Measurements from ENCODE around the gene AGPS. TPM values are rescaled to one million over a fixed set of nuclear protein-coding genes. Genes with fewer than 3 reads are reported as not detected.

AGPS gene
- total RNA-seq, 1 experiment from 2014 or later, result 60.9 TPM

- DNase-seq, result no peak
- H3K23me2 ChIP-seq (ENCODE audit: insufficient read length, low read depth, low read length, poor library complexity, severe bottlenecking), result no peaks in the 10 kb centered on the region
Observed at GRCh38 chr2:177572236-177572671, 179.7 kb downstream of the AGPS start.

More at GRCh38 chr2:177572236-177572671, 179.7 kb downstream of the AGPS start:
- H3K27ac ChIP-seq (ENCODE audit: insufficient read length, low read depth, low read length), result no peak overlapping the region
- H3K79me1 ChIP-seq (ENCODE audit: insufficient read depth, low read depth, low read length, poor library complexity, severe bottlenecking), result no peaks in the 10 kb centered on the region
- no peaks in the 10 kb centered on the region for H3K9me3 ChIP-seq (ENCODE audit: control insufficient read depth, low read depth, low read length)
- no peaks in the 10 kb centered on the region for H3K27me3 ChIP-seq (ENCODE audit: insufficient read depth, low read length)
- H2BK20ac ChIP-seq (ENCODE audit: low read depth, low read length, poor library complexity, severe bottlenecking), result no peak overlapping the region
- no peak overlapping the region for H2AK5ac ChIP-seq (ENCODE audit: insufficient read length, low read length)
- no peak overlapping the region for H2BK15ac ChIP-seq (ENCODE audit: low read depth, low read length)
- H4K8ac ChIP-seq (replicated peaks; ENCODE audit: insufficient read length, low read depth, low read length), result no peak overlapping the region
- no peak overlapping the region for H4K5ac ChIP-seq (ENCODE audit: insufficient read length, low read depth, low read length)
- Mint-ChIP-seq H3K4me3 (no peak overlapping the region), H3K4me1 (no peaks in the 10 kb centered on the region), H3K27me3 (ENCODE audit: low read depth) (peaks cover 9% of the 10 kb centered on the region), H3K9me3 (no peaks in the 10 kb centered on the region), H3K27ac (no peak overlapping the region), H3K36me3 (ENCODE audit: insufficient read depth in 1 of 3, low read depth in 3 of 3) (no peaks in the 10 kb centered on the region)
- no peak overlapping the region for H3K9ac ChIP-seq (ENCODE audit: extremely low read depth, insufficient read length, low read length)
- no peak overlapping the region for H2BK120ac ChIP-seq (ENCODE audit: low read depth, low read length, poor library complexity, severe bottlenecking)
- H2BK5ac ChIP-seq (ENCODE audit: insufficient read length, low read length), result no peak overlapping the region
- H2BK12ac ChIP-seq (ENCODE audit: insufficient read length, low read depth, low read length), result no peak overlapping the region
- TF ChIP-seq, protein P1, sequence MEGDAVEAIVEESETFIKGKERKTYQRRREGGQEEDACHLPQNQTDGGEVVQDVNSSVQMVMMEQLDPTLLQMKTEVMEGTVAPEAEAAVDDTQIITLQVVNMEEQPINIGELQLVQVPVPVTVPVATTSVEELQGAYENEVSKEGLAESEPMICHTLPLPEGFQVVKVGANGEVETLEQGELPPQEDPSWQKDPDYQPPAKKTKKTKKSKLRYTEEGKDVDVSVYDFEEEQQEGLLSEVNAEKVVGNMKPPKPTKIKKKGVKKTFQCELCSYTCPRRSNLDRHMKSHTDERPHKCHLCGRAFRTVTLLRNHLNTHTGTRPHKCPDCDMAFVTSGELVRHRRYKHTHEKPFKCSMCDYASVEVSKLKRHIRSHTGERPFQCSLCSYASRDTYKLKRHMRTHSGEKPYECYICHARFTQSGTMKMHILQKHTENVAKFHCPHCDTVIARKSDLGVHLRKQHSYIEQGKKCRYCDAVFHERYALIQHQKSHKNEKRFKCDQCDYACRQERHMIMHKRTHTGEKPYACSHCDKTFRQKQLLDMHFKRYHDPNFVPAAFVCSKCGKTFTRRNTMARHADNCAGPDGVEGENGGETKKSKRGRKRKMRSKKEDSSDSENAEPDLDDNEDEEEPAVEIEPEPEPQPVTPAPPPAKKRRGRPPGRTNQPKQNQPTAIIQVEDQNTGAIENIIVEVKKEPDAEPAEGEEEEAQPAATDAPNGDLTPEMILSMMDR (conservative IDR thresholded peaks at IDR 0.05), result no peak
- H3T11ph ChIP-seq (ENCODE audit: low read length), result no peak overlapping the region
- H3K56ac ChIP-seq (ENCODE audit: insufficient read length, low read depth, low read length), result no peak overlapping the region
- no peaks in the 10 kb centered on the region for H3K79me2 ChIP-seq (ENCODE audit: insufficient read depth, low read length)
- no CpG with 5 or more reads among the region's 2 CpGs for WGBS (ENCODE audit: extremely low coverage, insufficient read length, low lambda C conversion rate)
- no peak overlapping the region for H3K23ac ChIP-seq (ENCODE audit: insufficient read length, low read depth, low read length)
- no peak overlapping the region for H3K4ac ChIP-seq (ENCODE audit: low read depth, low read length)
- H2AFZ ChIP-seq (ENCODE audit: low read length), result no peak overlapping the region
- no peaks in the 10 kb centered on the region for H3K4me1 ChIP-seq (ENCODE audit: insufficient read depth, low read length)
- no peak overlapping the region for H3K18ac ChIP-seq (ENCODE audit: insufficient read length, low read depth, low read length)
- H3K4me2 ChIP-seq (ENCODE audit: insufficient read depth, insufficient read length, low read length), result no peak overlapping the region
- no peak overlapping the region for H3K14ac ChIP-seq (ENCODE audit: insufficient read depth, low read length)
- no peaks in the 10 kb centered on the region for H4K20me1 ChIP-seq (ENCODE audit: control insufficient read depth, insufficient read depth, insufficient read length)
- no peak overlapping the region for H4K91ac ChIP-seq (ENCODE audit: insufficient read length, low read depth, low read length)
